Spinal cord (tissue), 10 donors: ENCODE data around the gene CDH13. TPM values are rescaled to one million over a fixed set of nuclear protein-coding genes. Genes with fewer than 3 reads are reported as not detected.

Experiments used
- DNase-seq, 6 donors: peaks; one replicate each; pipeline versions ENCODE4 v3.0.0 to v3.0.0-alpha.2; 2013 to 2015; ENCODE audit warnings: low spot score in 6 of 6, low read depth in 4 of 6
- H3K27ac ChIP-seq: one replicate; pipeline ENCODE4 v1.5.1; 2013; ENCODE audit warnings: low read depth, low read length, control low read depth
- H3K27me3 ChIP-seq: one replicate; pipeline ENCODE4 v1.6.1; 2013; ENCODE audit warnings: low read length; ENCODE audit not compliant: control insufficient read depth, insufficient read depth
- H3K36me3 ChIP-seq: one replicate; pipeline ENCODE4 v1.6.1; 2013; ENCODE audit warnings: low read length; ENCODE audit not compliant: control insufficient read depth, insufficient read depth
- H3K4me1 ChIP-seq: one replicate; pipeline ENCODE4 v1.6.1; 2013; ENCODE audit warnings: low read length; ENCODE audit not compliant: control insufficient read depth, insufficient read depth
- H3K4me3 ChIP-seq: one replicate; pipeline ENCODE4 v1.5.1; 2013; ENCODE audit warnings: low read depth, low read length, control low read depth
- H3K9me3 ChIP-seq: one replicate; pipeline ENCODE4 v1.6.1; 2013; ENCODE audit warnings: low read length; ENCODE audit not compliant: control insufficient read depth, insufficient read depth
- whole genome bisulfite sequencing: methylation state at CpG from one replicate; pipeline ENCODE4 v1.1.5; 2013; ENCODE audit warnings: missing lambda C conversion rate; ENCODE audit not compliant: insufficient coverage; 5-methylcytosine and 5-hydroxymethylcytosine counted together
- polyA plus RNA-seq, 2 donors: library from polyadenylated mRNA; unstranded; fragments of 120-200 nt; gene quantifications; one replicate each; pipeline ENCODE4 v1.2.1, GENCODE V29; 2013; ENCODE audit not compliant: insufficient read length in 2 of 2
- total RNA-seq, 2 donors: library from RNA; depleted of rRNA in 1 of 2; stranded (reverse); fragments of 120-200 nt in 1 of 2; fragments of >200 nt in 1 of 2; gene quantifications; one replicate each; pipeline versions ENCODE4 v1.2.3 to v1.2.4, GENCODE V29; 2013 to 2014
- donor health status: healthy.

CDH13 gene
- total and polyA plus RNA-seq, 4 donors, result 34.5 to 82.3 (median 76.4) TPM

DNA sequence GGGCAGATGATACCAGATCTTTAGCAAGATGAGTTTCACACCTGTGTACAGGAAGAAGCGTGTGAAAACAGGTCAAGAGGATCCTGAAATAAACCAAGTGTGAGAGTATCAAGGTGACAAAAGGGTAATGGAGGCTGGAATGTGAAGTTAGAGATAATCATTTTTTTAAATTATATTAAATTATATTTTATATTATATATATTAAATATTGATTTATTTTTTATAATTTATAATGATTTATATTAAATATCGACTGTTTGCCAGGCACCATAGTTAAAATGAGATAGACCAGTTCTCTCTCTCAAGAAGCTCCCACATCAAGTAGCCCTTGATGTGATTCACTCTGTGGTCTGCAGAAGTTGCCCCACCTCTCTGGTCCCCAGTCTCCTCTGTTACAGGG is 820.8 kb downstream of the CDH13 start:
- no peaks in the 10 kb centered on the region for H3K36me3 ChIP-seq
- no CpG with 5 or more reads among the region's 2 CpGs for WGBS

GRCh38 chr16:83449861-83450260 is 823.1 kb downstream of the CDH13 start:
- Histone ChIP-seq H3K27me3 (no peaks in the 10 kb centered on the region), H3K9me3 (no peaks in the 10 kb centered on the region), H3K36me3 (no peaks in the 10 kb centered on the region), H3K4me3 (no peak overlapping the region), H3K4me1 (no peaks in the 10 kb centered on the region), H3K27ac (no peak overlapping the region)
- no peak for DNase-seq
- WGBS, result 86% methylated on average over 12 of the region's 12 CpGs

More for the DNA sequence above, 820.8 kb downstream of the CDH13 start:
- DNase-seq, result no peak
- H3K27me3 ChIP-seq, result no peaks in the 10 kb centered on the region
- H3K27ac ChIP-seq, result no peak overlapping the region
- H3K4me1 ChIP-seq, result no peaks in the 10 kb centered on the region
- no peaks in the 10 kb centered on the region for H3K9me3 ChIP-seq
- no peak overlapping the region for H3K4me3 ChIP-seq

DNA sequence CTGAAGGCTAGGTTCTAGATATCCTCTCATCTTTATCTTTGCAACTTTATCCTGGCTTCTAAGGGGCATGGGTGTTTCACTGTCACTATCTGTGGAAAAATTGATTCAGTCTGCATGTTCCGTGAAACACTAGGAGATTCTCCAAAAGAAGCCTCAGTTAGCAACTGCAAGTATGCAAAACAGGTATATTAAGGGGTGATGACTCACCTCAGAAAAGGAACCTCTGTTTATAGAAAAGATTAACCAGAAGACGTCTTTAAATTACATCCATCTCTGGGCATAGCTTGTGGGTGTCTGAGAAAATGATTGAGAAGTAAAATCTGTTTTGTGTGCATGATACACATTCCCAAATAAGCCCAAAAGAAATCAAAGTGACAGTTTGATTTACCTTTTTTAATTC is 827.2 kb downstream of the CDH13 start:
- Histone ChIP-seq H3K27ac (no peak overlapping the region), H3K27me3 (no peaks in the 10 kb centered on the region), H3K9me3 (no peaks in the 10 kb centered on the region), H3K4me1 (no peaks in the 10 kb centered on the region), H3K4me3 (no peak overlapping the region), H3K36me3 (no peaks in the 10 kb centered on the region)
- no CpG with 5 or more reads among the region's 2 CpGs for WGBS
- DNase-seq, result no peak

- DNase-seq, result peak in 2 of 6 donors; percentile 58 to 63
- Histone ChIP-seq H3K36me3 (no peaks in the 10 kb centered on the region), H3K4me1 (no peaks in the 10 kb centered on the region), H3K27me3 (no peaks in the 10 kb centered on the region), H3K4me3 (no peak overlapping the region), H3K9me3 (no peaks in the 10 kb centered on the region), H3K27ac (no peak overlapping the region)
- WGBS, result 38% methylated on average over 3 of the region's 6 CpGs
Observed at GRCh38 chr16:83455716-83456115, 828.9 kb downstream of the CDH13 start.

GRCh38 chr16:83456934-83457333 is 830.2 kb downstream of the CDH13 start:
- H3K36me3 ChIP-seq, result no peaks in the 10 kb centered on the region
- H3K9me3 ChIP-seq, result no peaks in the 10 kb centered on the region
- H3K27me3 ChIP-seq, result no peaks in the 10 kb centered on the region
- no peak overlapping the region for H3K27ac ChIP-seq
- no peak for DNase-seq
- no peak overlapping the region for H3K4me3 ChIP-seq
- WGBS, result 87% methylated on average over 3 of the region's 8 CpGs
- H3K4me1 ChIP-seq, result no peaks in the 10 kb centered on the region

DNA sequence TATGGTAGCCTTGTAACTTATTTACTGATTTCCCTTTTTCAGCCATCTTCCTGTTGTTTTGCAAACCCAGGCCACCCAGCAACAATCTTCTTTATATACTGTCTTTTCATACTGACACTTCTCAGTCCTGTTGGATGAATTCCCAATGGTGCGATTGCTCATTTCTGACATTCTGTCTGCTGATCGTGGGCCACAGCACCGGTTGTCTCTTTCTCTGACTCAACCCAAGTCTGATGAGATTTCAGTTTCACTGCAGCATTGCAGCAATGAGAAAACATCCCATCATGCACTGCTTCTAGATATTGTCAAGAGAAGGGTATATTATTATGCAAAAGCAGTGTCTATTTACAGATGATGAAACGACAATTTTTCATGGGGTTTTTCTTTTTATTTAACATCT is 831.8 kb downstream of the CDH13 start:
- 68% methylated on average over 3 of the region's 4 CpGs for WGBS
- Histone ChIP-seq H3K9me3 (no peaks in the 10 kb centered on the region), H3K4me3 (no peak overlapping the region), H3K27ac (no peak overlapping the region), H3K36me3 (no peaks in the 10 kb centered on the region), H3K27me3 (no peaks in the 10 kb centered on the region), H3K4me1 (no peaks in the 10 kb centered on the region)
- no peak for DNase-seq

DNA sequence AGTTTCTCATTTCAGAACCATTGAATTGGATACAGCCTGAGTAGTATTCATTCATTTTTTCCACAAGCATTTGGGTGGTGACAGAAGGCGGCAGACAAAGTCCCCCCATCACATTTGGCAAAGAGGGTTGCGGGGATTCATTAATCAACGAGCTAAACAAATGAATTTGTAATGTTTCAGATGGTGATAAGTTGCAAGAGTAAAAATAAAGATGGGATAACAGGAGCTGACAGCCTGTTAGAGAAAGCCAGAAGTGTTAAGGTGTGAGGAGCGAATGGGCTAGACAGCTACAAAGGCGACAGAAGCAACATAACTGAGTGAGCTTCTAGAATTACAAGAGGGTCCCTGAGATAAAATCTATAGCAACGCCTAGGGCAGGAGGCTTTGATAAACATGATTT is 838.2 kb downstream of the CDH13 start:
- peak in 1 of 6 donors; percentile 77 for DNase-seq
- Histone ChIP-seq H3K4me3 (no peak overlapping the region), H3K4me1 (no peaks in the 10 kb centered on the region), H3K27ac (no peak overlapping the region), H3K27me3 (no peaks in the 10 kb centered on the region), H3K36me3 (no peaks in the 10 kb centered on the region), H3K9me3 (no peaks in the 10 kb centered on the region)
- WGBS, result 85% methylated on average over 3 of the region's 6 CpGs

GRCh38 chr16:83470416-83470815 is 843.6 kb downstream of the CDH13 start:
- no peaks in the 10 kb centered on the region for H3K9me3 ChIP-seq
- no peaks in the 10 kb centered on the region for H3K4me1 ChIP-seq
- no peaks in the 10 kb centered on the region for H3K27me3 ChIP-seq
- no peak overlapping the region for H3K4me3 ChIP-seq
- DNase-seq, result no peak
- WGBS, result no CpG with 5 or more reads among the region's 3 CpGs
- no peak overlapping the region for H3K27ac ChIP-seq
- no peaks in the 10 kb centered on the region for H3K36me3 ChIP-seq

- Histone ChIP-seq H3K9me3 (no peaks in the 10 kb centered on the region), H3K27ac (no peak overlapping the region), H3K27me3 (no peaks in the 10 kb centered on the region), H3K4me1 (no peaks in the 10 kb centered on the region), H3K36me3 (no peaks in the 10 kb centered on the region), H3K4me3 (no peak overlapping the region)
- 63% methylated on average over 7 of the region's 7 CpGs for WGBS
- DNase-seq, result peak in 2 of 6 donors; percentile 64 to 78
Observed at GRCh38 chr16:83472776-83473501, 846.2 kb downstream of the CDH13 start.

- 100% methylated on average over 1 of the region's 2 CpGs for WGBS
- DNase-seq, result no peak
- H3K27ac ChIP-seq, result no peak overlapping the region
- H3K27me3 ChIP-seq, result no peaks in the 10 kb centered on the region
- H3K36me3 ChIP-seq, result no peaks in the 10 kb centered on the region
- H3K4me1 ChIP-seq, result no peaks in the 10 kb centered on the region
- H3K4me3 ChIP-seq, result no peak overlapping the region
- H3K9me3 ChIP-seq, result no peaks in the 10 kb centered on the region
Observed at GRCh38 chr16:83473926-83474650, 847.3 kb downstream of the CDH13 start.
